GM19025 (cell line): Measurements from ENCODE around the gene GOLGA7B.
"Not testable (repeated sequence)": the region's sequence is repeated elsewhere in the genome, so short reads cannot be mapped to it uniquely, and the experiment has no call there.

Source experiments
- ATAC-seq: cut with Tn5 transposase; IDR thresholded peaks from one replicate; pipeline ENCODE4 v1.9.1; 2021; ENCODE audit warnings: mild to moderate bottlenecking, low read depth, moderate library complexity; ENCODE audit not compliant: unreplicated experiment

Gene GOLGA7B

DNA sequence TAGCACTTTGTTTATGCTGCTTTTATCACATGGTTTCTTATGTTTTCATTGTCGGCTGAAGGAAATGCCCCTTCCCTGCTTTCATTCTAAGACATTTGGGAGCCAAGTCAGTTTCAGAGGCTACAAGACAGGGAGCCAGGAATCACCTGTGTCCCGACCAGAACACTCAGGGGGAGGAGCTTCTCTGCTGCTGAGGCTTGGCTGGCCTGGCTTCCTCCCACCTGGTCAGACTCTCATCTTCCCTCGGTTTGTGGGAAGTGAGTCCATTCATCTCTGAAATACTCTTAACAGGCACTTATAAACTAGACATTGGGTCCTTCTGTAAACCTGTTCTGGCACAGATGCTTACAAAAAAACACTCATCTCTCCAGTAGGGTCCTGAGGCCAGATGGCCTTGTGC lies 19.6 kb upstream of the GOLGA7B start:
- ATAC-seq: no peak

DNA sequence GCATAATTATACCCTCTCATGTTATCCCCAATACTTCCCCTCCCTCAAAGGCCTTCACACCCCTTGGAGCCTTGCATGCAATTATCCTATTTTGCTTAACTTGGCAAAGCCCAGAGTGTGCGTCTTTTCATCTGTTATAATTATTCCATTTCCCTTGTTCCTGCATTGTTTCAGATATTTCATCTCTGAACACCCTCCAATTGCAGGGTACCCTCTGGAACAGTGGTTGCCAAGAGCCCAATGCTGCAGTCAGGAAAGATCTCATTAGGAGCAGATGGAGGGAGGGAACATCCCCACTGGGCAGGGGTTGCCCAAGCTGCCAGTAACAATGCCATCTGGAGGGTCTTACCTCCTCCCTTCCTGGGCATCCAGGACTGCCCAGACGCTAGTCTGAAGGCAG lies 18.4 kb upstream of the GOLGA7B start:
- no peak for ATAC-seq

DNA sequence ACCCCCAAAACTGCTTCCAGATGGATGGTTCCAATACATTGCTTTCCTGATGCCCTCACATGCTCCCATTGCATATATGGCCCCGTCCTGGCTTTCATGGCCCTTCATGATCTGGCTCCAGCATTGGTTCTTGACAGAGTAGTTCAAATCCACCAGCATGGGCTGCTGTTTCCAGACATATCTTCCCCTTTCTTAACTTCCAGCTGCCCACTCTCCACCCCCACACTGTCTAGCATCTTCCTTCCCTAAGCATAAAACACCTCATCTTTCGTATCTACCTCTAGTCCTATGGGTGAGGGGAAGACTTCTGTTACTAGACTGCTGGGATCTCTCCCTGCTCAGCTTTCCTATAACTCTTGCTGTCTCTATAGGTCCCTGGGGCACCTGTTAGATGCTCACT lies 13.2 kb upstream of the GOLGA7B start:
- no peak for ATAC-seq

DNA sequence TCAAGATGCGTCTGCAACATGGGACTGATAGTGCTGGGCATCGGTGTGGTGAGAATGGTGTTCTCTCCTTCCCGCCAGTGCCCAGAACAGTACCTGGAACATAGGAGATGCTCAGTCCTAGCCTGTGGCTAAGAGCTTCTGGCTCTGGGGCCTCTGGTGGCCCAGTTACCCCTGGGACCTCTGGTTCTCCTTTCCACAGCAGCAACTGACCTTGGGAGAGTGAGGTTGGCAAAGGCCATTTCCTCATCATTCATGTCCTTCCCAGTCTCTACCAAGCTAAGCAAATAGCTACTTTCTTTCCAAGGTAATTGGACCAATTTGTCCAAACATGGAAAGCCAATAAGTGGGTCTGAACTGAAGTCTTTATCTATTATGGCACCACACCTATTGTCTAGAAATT lies 11.6 kb upstream of the GOLGA7B start:
- ATAC-seq: no peak

DNA sequence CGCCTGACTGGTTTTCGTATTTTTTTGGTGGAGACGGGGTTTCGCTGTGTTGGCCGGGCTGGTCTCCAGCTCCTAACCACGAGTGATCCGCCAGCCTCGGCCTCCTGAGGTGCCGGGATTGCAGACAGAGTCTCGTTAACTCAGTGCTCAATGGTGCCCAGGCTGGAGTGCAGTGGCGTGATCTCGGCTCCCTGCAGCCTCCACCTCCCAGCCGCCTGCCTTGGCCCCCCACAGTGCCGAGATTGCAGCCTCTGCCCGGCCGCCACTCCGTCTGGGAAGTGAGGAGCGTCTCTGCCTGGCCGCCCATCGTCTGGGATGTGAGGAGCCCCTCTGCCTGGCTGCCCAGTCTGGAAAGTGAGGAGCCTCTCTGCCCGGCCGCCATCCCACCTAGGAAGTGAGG lies 8.5 kb upstream of the GOLGA7B start:
- ATAC-seq: not testable (repeated sequence)

DNA sequence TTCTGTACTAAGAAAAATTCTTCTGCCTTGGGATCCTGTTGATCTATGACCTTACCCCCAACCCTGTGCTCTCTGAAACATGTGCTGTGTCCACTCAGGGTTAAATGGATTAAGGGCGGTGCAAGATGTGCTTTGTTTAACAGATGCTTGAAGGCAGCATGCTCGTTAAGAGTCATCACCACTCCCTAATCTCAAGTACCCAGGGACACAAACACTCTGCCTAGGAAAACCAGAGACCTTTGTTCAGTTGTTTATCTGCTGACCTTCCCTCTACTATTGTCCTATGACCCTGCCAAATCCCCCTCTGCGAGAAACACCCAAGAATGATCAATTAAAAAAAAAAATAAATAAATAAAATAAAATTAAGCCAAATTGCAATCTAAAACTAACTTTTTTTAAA lies 7.5 kb upstream of the GOLGA7B start:
- ATAC-seq: not testable (repeated sequence)

DNA sequence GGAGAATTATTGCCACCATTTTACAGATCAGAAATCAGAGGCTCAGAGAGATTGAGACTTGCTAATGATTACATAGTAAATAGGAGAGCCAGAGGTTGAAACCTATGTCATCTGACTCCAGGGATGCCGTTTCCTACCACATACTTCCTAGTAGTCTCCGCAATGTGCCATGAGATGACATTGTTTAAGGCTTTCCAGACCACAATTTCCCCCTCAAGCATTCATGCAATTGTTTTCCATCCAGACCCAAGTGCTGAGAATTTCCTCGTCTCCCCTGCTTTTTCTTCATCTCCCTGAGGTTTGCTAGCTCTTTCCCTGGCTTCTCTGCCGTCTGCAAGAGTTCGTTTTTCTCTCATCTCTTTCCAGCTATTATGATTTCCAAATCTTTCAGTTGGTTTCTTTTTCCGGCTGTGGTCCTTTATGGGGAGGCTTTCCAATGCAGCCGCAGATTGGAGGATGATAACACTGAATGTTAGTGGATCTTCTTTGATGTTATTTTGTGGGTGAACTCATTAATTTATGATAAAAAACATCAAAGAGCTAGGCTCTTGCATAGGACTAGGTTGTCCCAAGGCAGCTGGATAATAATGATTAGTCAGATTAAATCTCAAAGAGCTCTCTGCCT lies 6.9 kb upstream of the GOLGA7B start:
- ATAC-seq: no peak

DNA sequence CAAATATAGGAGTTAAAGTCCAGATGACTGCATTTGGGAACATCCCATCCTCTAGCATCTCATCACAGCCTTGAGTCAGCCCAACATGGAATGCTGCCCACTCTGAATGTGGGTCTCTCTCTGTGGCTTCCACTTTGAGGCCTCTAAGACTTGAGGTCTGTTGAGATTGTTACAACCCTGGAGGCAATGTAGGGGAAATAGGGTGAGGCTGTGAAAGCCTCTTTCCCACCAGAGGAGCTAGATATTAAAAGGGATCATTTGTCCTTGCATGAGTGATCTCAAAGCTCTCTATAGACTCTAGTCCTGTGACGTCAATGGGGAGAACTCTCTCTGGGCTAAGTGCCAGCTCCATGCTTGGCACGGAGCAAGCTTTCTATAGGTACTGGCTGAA lies 6.4 kb upstream of the GOLGA7B start:
- no peak for ATAC-seq

DNA sequence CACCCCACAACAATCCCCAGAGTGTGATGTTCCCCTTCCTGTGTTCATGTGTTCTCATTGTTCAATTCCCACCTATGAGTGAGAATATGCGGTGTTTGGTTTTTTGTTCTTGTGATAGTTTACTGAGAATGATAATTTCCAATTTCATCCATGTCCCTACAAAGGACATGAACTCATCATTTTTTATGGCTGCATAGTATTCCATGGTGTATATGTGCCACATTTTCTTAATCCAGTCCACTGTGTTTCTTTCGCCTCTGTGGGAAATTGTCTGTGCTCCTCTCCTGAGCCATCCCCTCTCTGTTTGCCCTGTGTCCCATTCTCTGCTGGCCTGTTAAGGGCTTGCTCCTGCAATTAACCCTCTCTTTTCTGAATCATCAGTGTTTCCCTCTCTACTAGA lies 5.7 kb upstream of the GOLGA7B start:
- ATAC-seq: not testable (repeated sequence)

DNA sequence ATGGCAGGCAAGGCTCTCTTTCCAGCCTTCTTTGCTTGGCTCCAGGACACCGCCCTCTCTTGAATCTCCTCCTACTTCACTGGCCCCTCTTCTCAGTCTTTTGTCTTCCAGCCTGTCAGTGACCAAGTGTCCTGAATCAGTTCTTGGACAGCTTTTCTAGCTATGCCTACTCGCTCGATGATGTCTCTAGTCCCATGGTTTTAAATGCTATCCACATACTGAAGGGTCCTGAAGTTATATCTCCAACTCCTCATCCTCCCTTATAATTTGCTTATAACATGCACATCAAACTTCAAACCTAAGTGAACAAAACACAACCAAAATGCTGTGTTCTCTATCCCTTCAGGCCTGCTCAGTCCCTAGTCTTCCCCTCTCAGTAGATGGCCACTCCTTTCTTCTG lies 5.0 kb upstream of the GOLGA7B start:
- ATAC-seq: no peak

DNA sequence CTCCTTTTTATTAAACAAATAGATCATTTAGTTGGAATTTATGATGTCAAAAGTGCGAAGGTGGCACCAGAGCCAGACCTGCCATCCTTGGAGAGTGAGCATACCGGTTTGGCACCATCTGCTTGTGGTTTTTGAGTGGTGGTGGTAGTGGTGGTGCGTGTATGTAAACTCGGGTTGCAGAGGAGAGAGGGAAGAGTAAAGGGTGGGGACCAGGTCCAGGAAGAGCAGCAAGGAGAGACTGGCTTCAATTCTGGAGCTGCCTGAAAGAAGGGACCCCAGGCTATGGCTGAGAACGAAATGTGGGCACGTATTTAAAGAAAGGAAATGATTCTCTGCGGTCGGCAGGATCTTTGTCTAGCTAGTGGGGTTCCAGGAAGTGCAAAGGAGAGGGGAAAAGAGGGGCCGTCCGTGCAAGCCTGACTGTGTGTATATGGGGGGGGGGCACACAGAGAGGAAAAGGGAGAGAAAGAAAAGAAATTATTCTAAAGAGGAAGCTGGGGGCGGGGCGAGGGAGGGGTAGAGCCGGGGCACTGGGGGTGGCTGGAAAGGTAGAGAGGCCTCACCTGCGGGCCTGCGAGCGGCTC lies 448 bp upstream of the GOLGA7B start:
- ATAC-seq: peak; percentile 9

DNA sequence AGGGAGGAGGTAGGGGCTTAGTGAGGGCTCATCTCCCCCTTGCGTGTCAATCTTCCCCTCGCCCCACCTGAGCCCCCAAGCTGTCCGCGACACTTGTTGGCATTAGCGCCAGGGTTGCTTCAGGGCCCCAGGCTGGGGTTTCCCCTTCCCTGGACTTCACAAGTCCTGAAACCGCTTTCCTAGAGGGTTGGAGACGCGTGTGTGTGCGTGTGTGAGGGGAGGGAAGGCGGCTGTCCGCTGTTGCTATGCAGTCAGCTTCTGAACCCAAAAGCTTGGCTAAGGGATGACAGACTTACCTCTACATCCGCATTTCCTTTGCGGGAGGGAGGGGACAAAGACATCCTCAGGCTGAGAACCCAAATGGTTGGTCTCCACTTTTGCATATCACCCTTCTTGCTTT lies 803 bp downstream of the GOLGA7B start:
- ATAC-seq: no peak

DNA sequence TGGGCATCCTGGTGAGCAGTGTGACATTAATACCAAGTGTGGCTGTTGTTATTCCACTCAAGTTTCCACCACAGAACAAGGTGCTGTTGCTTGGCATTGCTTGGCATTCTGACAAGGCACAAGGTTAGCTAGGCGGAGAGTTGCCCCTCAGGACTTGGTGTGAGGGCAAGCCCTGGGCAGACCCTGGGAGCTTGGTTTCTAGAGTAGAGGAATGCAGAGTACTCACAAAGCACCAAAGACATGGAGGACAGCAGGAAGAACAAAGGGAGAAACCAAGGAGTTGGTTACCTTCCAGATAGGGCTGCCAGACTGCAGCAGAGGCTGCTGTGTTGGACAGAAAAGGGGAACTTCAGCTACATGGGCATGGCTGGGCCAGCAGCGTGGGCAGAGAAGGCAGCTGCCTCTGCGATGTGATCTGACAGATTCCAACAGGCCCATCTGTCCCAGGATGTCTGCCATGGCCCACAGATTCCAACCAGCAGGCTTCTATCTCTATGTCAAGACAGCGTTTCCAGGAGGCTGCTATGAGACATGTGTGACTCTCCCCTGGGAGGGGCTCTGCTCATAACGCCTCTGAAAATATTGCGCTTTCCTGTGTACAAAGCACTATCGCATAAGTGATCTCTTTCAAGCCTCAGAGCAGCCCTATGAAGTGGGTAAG lies 1.8 kb downstream of the GOLGA7B start:
- ATAC-seq: no peak

DNA sequence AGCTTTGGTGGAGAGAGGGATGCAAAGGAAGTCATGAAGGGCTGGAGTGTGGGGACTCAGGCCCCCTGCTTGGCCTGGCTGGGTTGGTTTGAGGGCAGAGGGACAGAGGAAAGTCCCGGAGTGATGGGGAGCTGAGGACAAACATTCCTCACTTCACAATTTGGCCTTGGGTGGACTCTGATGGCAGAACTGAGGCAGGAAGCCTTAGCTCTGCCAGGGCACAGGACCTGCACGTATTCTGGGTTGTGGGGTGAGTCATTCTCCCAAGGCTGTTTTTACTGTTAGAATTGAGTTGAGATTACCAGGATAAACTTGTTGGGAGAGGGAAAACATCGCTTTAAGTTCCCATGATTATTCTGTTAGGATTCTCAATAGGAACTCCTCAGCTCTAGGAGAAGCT lies 2.6 kb downstream of the GOLGA7B start:
- no peak for ATAC-seq

DNA sequence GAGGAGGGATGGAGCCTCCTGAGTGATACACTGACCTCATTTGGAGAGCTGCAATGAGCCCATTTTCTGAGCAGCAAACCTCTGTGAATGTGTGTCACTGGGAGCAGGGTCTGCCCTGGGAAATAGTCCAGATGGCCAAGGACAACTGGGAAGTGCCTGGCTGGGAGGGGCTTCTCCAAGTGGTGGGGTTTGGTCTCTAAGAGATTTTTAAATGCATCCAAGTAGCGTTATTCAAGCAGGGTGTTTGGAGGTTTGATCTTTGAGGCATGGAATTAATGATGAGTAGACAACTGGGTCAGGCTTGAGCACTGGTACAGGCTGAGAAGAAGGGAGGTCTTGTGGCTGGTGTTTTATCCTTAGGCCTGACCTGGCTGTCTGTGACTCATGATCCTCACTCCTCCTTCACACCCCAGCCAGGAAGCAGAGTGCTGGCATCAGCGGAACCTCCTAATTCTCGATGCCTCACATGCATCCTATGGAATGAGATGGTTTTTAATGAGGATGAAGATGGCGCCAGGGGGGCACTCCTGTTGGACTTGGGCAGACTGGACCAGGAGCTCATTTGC lies 3.3 kb downstream of the GOLGA7B start:
- no peak for ATAC-seq

DNA sequence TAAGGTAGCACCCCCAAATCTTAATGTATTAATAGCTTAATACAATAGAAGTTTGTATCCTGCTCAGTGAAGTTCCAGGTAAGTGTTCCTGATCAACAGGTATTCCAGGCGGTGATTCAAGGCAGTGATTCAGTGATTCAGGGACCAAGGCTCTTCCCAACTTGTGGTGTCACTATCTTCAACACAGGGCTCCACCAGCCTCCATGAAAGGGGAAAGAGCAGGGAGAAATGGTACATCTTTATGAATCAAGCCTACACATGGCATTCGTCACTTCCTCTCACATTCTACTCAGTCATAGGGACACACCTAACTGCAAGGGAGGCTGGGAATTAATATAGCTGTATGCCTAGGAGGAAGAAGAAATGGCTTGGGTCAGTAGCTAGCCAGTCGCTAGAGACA lies 5.1 kb downstream of the GOLGA7B start:
- ATAC-seq: no peak

DNA sequence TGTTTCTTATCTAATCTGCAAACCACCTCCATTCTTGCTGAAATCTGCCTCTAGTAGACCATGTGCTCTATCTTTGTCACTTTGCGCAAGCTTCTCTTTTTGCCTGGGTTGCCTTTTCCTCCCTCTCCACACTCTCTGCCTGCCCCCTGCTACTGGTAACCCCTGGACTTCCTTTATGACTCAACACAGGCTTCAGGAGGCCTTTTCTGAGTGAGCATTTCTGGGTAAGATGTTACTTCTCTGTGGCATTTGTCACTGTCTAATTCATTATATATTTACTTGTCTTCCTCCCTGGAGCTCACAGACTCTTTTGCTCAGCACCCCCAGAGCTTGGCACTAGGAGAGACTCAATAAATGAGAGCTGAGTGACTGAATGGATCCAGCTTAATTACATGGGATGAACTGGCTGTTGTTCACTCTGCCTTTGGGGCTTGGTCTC lies 8.4 kb downstream of the GOLGA7B start:
- no peak for ATAC-seq

DNA sequence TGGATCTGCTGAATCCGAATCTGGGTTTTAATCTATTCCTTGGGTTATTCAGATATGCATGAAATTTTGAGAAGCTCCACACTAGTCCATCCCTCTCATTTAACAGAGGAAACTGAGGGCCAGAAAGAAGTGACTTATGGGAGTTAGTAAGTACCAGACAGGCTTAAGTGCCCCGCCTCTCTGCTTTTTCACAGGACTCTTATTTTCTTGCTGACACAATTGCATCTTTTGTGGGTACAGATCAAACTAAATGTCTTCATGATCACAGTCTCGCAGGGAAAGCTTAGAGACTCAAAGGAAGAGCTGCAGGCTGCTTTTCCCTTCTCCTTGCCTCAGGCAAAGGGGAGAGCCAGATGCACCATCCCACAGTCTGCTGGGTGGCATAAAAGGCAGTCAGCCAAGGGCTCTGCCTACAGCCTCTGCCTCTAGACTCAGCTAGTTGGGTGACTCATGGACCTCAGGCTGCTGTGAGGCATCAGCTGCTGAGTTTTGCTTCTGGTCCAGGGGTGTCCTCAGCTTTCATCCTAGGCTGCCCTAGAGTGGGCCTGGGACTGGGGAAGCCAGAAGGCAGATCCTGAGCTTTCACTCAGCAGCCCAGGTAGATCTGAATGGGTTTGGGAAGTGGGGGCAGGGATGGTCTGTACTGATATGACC lies 11.6 kb downstream of the GOLGA7B start:
- no peak for ATAC-seq

DNA sequence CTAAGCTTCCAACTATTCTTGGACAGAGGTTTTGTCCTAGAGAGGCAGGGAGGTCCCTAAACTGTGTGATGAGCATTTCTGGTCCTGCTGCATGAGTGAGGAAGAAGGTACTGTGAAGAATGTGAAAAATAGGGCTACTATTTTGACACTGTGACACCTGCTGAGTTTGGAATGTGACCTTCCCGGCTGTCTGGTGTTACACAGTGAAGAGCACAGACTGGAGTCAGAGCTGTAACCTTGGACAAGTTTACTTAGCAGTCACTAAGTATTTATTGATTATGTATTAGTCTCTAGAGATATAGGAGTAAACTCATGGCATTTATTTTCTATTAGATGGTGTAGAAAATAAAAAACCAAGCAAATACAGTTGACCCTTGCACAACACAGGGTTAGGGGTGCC lies 12.3 kb downstream of the GOLGA7B start:
- ATAC-seq: no peak

DNA sequence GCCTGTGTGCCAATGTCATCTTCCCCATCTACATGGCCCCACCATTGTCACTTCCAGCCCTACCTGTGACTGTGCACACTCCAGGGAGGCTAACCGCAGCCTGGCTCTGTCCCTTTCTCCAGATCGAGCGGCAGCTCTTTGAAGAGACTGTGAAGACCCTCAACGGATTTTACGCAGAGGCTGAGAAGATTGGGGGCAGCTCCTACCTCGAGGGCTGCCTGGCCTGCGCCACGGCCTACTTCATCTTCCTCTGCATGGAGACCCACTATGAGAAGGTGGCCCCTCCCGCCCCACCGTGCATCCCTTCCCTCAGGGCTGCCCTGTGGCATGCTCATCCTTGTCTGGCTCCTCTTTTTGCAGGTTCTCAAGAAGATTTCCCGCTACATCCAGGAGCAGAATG lies 14.2 kb downstream of the GOLGA7B start:
- no peak for ATAC-seq

DNA sequence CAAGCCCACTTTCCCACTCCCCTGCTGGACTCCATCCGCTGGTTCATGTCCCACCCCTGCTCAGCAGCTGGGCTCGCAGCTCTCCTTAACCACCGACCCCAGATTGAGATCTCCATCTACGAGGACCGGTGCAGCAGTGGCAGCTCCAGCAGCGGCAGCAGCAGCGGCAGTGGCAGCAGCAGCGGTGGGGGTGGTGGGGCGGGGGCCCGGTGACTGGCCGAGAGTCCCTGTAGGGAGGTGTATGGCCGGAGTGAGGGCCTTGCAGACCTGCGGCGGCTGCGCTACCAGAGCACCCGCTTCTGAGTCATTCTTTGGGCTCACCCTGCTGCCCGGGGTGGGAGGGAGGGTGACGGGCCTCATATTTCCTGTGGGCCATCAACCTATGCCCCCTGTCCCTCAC lies 15.8 kb downstream of the GOLGA7B start:
- no peak for ATAC-seq
